Activated CD4-positive, alpha-beta T cell treated with anti-CD3 and anti-CD28 coated beads, Interleukin-10, Interleukin-2, amounts not matched to agents 100 ng/mL and 50 ng/mL, durations not matched to agents 16 hours and 8 hours (primary cell): ENCODE data around the gene AKAP6.

ENCODE experiments used
- DNase-seq: peaks from one replicate; pipeline ENCODE4 v3.0.0-alpha.2; 2020

The AKAP6 gene

GRCh38 chr14:32633930-32634329 lies 304.8 kb downstream of the AKAP6 start:
- DNase-seq = no peak

GRCh38 chr14:32635061-32635719 lies 306.1 kb downstream of the AKAP6 start:
- DNase-seq = no peak

- no peak for DNase-seq
Observed at GRCh38 chr14:32637582-32637981, 308.5 kb downstream of the AKAP6 start.

GRCh38 chr14:32639208-32639607 lies 310.1 kb downstream of the AKAP6 start:
- no peak for DNase-seq

GRCh38 chr14:32645551-32645950 lies 316.5 kb downstream of the AKAP6 start:
- no peak for DNase-seq

GRCh38 chr14:32648434-32648833 lies 319.3 kb downstream of the AKAP6 start:
- DNase-seq = no peak

GRCh38 chr14:32650030-32650429 lies 320.9 kb downstream of the AKAP6 start:
- DNase-seq = no peak

GRCh38 chr14:32650665-32651064 lies 321.6 kb downstream of the AKAP6 start:
- DNase-seq = no peak

GRCh38 chr14:32654106-32654505 lies 325.0 kb downstream of the AKAP6 start:
- DNase-seq = no peak

GRCh38 chr14:32656601-32657000 lies 327.5 kb downstream of the AKAP6 start:
- no peak for DNase-seq

GRCh38 chr14:32657081-32657480 lies 328.0 kb downstream of the AKAP6 start:
- no peak for DNase-seq

- no peak for DNase-seq
Observed at GRCh38 chr14:32661216-32661615, 332.1 kb downstream of the AKAP6 start.

GRCh38 chr14:32662211-32662610 lies 333.1 kb downstream of the AKAP6 start:
- no peak for DNase-seq

- no peak for DNase-seq
Observed at GRCh38 chr14:32666308-32666707, 337.2 kb downstream of the AKAP6 start.

GRCh38 chr14:32667287-32667686 lies 338.2 kb downstream of the AKAP6 start:
- no peak for DNase-seq

GRCh38 chr14:32667791-32668190 lies 338.7 kb downstream of the AKAP6 start:
- DNase-seq = no peak

GRCh38 chr14:32669391-32669790 lies 340.3 kb downstream of the AKAP6 start:
- no peak for DNase-seq

- no peak for DNase-seq
Observed at GRCh38 chr14:32675433-32675832, 346.3 kb downstream of the AKAP6 start.

- DNase-seq = no peak
Observed at GRCh38 chr14:32677129-32677780, 348.2 kb downstream of the AKAP6 start.

- DNase-seq = no peak
Observed at GRCh38 chr14:32678088-32678487, 349.0 kb downstream of the AKAP6 start.

GRCh38 chr14:32679927-32680612 lies 351.0 kb downstream of the AKAP6 start:
- no peak for DNase-seq

- DNase-seq = no peak
Observed at GRCh38 chr14:32681598-32681997, 352.5 kb downstream of the AKAP6 start.

GRCh38 chr14:32682214-32682613 lies 353.1 kb downstream of the AKAP6 start:
- DNase-seq = no peak

- no peak for DNase-seq
Observed at GRCh38 chr14:32683679-32684078, 354.6 kb downstream of the AKAP6 start.
